ENCODE measurements around the gene ZNF865. TPM values are rescaled to one million over a fixed set of nuclear protein-coding genes. Genes with fewer than 3 reads are reported as not detected.
A peak's percentile ranks its signal among the peaks of the same experiment; 100 is the strongest.

ZNF865 gene
- total RNA-seq, 2 experiments from 2014 or later, result 3.0 to 11.3 TPM

- POLR2A ChIA-PET, result no interaction called here
- no peak overlapping the region for H3K4me3 ChIP-seq (ENCODE audit: low read depth, low read length, poor library complexity, severe bottlenecking)
Measured at GRCh38 chr19:55591555-55591954, 13.9 kb upstream of the ZNF865 start.

GRCh38 chr19:55592391-55593090 is 12.9 kb upstream of the ZNF865 start:
- Histone ChIP-seq H3K4me3 (ENCODE audit: low read depth, low read length, poor library complexity, severe bottlenecking) (no peak overlapping the region), H3K4me1 (ENCODE audit: insufficient read depth, low read length, poor library complexity, severe bottlenecking) (no peaks in the 10 kb centered on the region), H3K79me2 (ENCODE audit: insufficient read depth, low read depth, low read length) (no peaks in the 10 kb centered on the region), H3K4me2 (ENCODE audit: low read length) (no peak overlapping the region), H3K9me3 (ENCODE audit: low read length) (no peaks in the 10 kb centered on the region), H3K27ac (ENCODE audit: low read depth, low read length, poor library complexity, severe bottlenecking) (no peak overlapping the region), H3K9me2 (ENCODE audit: insufficient read depth, low read length) (no peaks in the 10 kb centered on the region), H3K36me3 (ENCODE audit: insufficient read depth, low read length) (peaks cover 36% of the 10 kb centered on the region), H2AFZ (ENCODE audit: low read length) (no peak overlapping the region), H4K20me1 (ENCODE audit: insufficient read depth, low read length) (no peaks in the 10 kb centered on the region)
- ChIA-PET POLR2A (no interaction called here), CTCF (ENCODE audit: unreplicated experiment) (no interaction called here)
- BruUV-seq (replicated peaks), result no TSS peak
- TF ChIP-seq EZH2phosphoT487 (IDR thresholded peaks at IDR 0.05; ENCODE audit: borderline replicate concordance, low read depth, low read length) (no peak), CTCF (conservative IDR thresholded peaks at IDR 0.05; ENCODE audit: low read length) (no peak)
- no peak for DNase-seq (ENCODE audit: low spot score)
- intact Hi-C loops (cut with micrococcal nuclease; ENCODE audit: unreplicated experiment), result no loop called here

More at GRCh38 chr19:55591555-55591954, 13.9 kb upstream of the ZNF865 start:
- H4K20me1 ChIP-seq (ENCODE audit: insufficient read depth, low read length), result no peaks in the 10 kb centered on the region
- BruUV-seq (replicated peaks), result no TSS peak
- CTCF ChIA-PET (ENCODE audit: unreplicated experiment), result no interaction called here
- peak; percentile 21 for DNase-seq (ENCODE audit: low spot score)
- no peaks in the 10 kb centered on the region for H3K79me2 ChIP-seq (ENCODE audit: insufficient read depth, low read depth, low read length)
- peaks cover 7% of the 10 kb centered on the region for H3K4me1 ChIP-seq (ENCODE audit: insufficient read depth, low read length, poor library complexity, severe bottlenecking)
- intact Hi-C loops (cut with micrococcal nuclease; ENCODE audit: unreplicated experiment), result no loop called here
- no peak for TF ChIP-seq EZH2phosphoT487 (IDR thresholded peaks at IDR 0.05; ENCODE audit: borderline replicate concordance, low read depth, low read length)
- no peak for TF ChIP-seq CTCF (conservative IDR thresholded peaks at IDR 0.05; ENCODE audit: low read length)
- no peaks in the 10 kb centered on the region for H3K9me3 ChIP-seq (ENCODE audit: low read length)
- peaks cover 32% of the 10 kb centered on the region for H3K36me3 ChIP-seq (ENCODE audit: insufficient read depth, low read length)
- no peak overlapping the region for H3K27ac ChIP-seq (ENCODE audit: low read depth, low read length, poor library complexity, severe bottlenecking)
- H3K9me2 ChIP-seq (ENCODE audit: insufficient read depth, low read length), result no peaks in the 10 kb centered on the region
- H3K4me2 ChIP-seq (ENCODE audit: low read length), result no peak overlapping the region
- H2AFZ ChIP-seq (ENCODE audit: low read length), result no peak overlapping the region

- Histone ChIP-seq H3K36me3 (ENCODE audit: insufficient read depth, low read length) (peaks cover 36% of the 10 kb centered on the region), H3K9me3 (ENCODE audit: low read length) (no peaks in the 10 kb centered on the region), H3K9me2 (ENCODE audit: insufficient read depth, low read length) (no peaks in the 10 kb centered on the region), H3K4me3 (ENCODE audit: low read depth, low read length, poor library complexity, severe bottlenecking) (no peak overlapping the region), H3K4me1 (ENCODE audit: insufficient read depth, low read length, poor library complexity, severe bottlenecking) (peaks cover 1% of the 10 kb centered on the region), H2AFZ (ENCODE audit: low read length) (no peak overlapping the region), H3K79me2 (ENCODE audit: insufficient read depth, low read depth, low read length) (no peaks in the 10 kb centered on the region), H3K27ac (ENCODE audit: low read depth, low read length, poor library complexity, severe bottlenecking) (no peak overlapping the region), H4K20me1 (ENCODE audit: insufficient read depth, low read length) (no peaks in the 10 kb centered on the region), H3K4me2 (ENCODE audit: low read length) (no peak overlapping the region)
- DNase-seq (ENCODE audit: low spot score), result no peak
- intact Hi-C loops (cut with micrococcal nuclease; ENCODE audit: unreplicated experiment), result no loop called here
- CTCF ChIA-PET (ENCODE audit: unreplicated experiment), result no interaction called here
- POLR2A ChIA-PET, result interaction anchor here (0.7 kb wide), 1 partner anchor 382 kb away, joined by 4 read pairs; no protein-coding TSS in a partner anchor
- BruUV-seq (replicated peaks), result no TSS peak
- TF ChIP-seq CTCF (conservative IDR thresholded peaks at IDR 0.05; ENCODE audit: low read length) (no peak), EZH2phosphoT487 (IDR thresholded peaks at IDR 0.05; ENCODE audit: borderline replicate concordance, low read depth, low read length) (no peak)
Measured at GRCh38 chr19:55593096-55593772, 12.2 kb upstream of the ZNF865 start.

Data from OCI-LY7 (cell line).